ENCODE data around the gene LASP1NB.
"Not testable (repeated sequence)": the region's sequence is repeated elsewhere in the genome, so short reads cannot be mapped to it uniquely, and the experiment has no call there.

LASP1NB gene

DNA sequence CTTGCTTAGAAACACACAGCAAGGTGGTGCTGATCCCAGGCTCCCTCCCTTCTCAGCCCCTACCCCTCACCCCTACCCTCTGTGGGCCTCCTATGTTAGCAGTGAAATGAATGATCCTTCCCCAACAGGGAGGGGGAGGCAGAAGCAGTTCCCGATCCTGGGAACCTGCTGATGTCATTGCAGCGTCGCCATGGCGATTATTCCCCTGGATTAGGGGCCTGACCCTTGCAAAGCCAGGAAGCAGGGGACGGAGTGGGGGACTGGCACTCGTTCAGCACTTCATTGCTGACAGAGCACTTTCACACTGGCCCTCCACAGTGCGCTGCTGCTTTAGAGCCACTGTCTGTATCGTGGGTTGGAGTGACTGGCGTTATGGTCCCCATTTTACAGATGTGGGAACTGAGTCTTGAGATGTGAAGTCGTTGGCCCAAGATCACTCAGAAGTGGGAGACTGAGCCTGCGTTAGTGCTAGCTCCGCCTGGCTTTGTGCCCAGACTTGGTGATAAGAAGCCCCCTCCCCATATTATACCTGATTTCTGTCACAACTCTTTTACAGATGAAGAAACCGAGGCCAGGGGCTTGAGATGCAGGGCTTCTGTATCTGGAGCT lies 29.0 kb upstream of the LASP1NB start:
- DNase-seq (ENCODE audit: low read depth in 2 of 3, low spot score in 1 of 3): no peak

GRCh38 chr17:38897176-38897575 lies 28.2 kb upstream of the LASP1NB start:
- no peak for DNase-seq (ENCODE audit: low read depth in 2 of 3, low spot score in 1 of 3)

GRCh38 chr17:38897671-38898290 lies 27.6 kb upstream of the LASP1NB start:
- no peak for DNase-seq (ENCODE audit: low read depth in 2 of 3, low spot score in 1 of 3)

- DNase-seq (ENCODE audit: low read depth in 2 of 3, low spot score in 1 of 3): no peak
Observed at GRCh38 chr17:38898291-38898679, 27.1 kb upstream of the LASP1NB start.

DNA sequence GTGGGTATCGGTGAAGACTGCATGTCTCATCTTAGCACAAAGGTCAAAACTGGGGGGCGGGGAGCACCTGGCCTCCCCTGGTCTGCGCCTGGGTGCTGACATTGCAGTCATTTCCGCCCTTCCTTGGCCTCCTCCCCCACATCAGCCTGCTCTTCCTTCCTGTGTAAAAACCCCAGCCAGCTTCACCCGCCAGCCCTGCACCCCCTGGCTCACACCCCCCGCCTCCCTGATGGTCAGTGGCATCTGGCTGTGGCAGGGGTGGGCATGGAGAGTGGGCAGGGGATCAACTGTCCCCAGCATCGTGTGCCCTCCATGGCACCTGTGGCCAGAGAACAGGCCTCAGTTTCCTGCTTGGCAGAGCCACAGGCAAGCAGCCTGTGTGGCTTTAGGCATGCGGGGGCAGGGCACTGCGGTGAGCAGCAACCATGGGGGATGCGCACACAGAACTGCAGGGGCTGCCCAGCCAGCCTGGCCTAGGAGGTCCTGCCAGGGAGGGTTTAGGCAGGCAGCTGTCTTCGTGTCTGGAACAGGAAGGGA lies 26.5 kb upstream of the LASP1NB start:
- peak; percentile 75 to 83 (median 77) for DNase-seq (ENCODE audit: low read depth in 2 of 3, low spot score in 1 of 3)

GRCh38 chr17:38899421-38899820 lies 26.0 kb upstream of the LASP1NB start:
- DNase-seq (ENCODE audit: low read depth in 2 of 3, low spot score in 1 of 3): no peak

GRCh38 chr17:38900978-38901656 lies 24.3 kb upstream of the LASP1NB start:
- DNase-seq (ENCODE audit: low read depth in 2 of 3, low spot score in 1 of 3): no peak

GRCh38 chr17:38903404-38903803 lies 22.0 kb upstream of the LASP1NB start:
- no peak for DNase-seq (ENCODE audit: low read depth in 2 of 3, low spot score in 1 of 3)

DNA sequence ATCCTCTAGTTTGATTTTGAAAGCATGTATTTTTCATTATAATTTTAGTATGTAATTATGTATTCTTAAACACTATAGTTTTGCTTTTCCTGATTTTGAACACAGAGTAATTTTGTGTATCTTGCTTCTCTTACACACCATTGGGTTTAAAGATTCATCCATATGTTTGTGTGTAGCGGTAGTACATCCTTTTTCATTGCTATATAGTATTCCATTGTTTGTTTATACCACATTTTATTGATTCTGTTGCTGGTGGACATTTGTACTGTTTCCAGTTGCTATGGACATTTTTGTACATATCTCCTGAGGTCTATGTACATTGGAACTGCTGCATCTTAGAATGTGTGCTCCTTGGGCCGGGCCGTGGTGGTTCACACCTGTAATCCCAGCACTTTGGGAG lies 20.5 kb upstream of the LASP1NB start:
- DNase-seq (ENCODE audit: low read depth in 2 of 3, low spot score in 1 of 3): no peak

- no peak for DNase-seq (ENCODE audit: low read depth in 2 of 3, low spot score in 1 of 3)
Observed at GRCh38 chr17:38905375-38905774, 20.0 kb upstream of the LASP1NB start.

- DNase-seq (ENCODE audit: low read depth in 2 of 3, low spot score in 1 of 3): no peak
Observed at GRCh38 chr17:38906460-38907228, 18.8 kb upstream of the LASP1NB start.

DNA sequence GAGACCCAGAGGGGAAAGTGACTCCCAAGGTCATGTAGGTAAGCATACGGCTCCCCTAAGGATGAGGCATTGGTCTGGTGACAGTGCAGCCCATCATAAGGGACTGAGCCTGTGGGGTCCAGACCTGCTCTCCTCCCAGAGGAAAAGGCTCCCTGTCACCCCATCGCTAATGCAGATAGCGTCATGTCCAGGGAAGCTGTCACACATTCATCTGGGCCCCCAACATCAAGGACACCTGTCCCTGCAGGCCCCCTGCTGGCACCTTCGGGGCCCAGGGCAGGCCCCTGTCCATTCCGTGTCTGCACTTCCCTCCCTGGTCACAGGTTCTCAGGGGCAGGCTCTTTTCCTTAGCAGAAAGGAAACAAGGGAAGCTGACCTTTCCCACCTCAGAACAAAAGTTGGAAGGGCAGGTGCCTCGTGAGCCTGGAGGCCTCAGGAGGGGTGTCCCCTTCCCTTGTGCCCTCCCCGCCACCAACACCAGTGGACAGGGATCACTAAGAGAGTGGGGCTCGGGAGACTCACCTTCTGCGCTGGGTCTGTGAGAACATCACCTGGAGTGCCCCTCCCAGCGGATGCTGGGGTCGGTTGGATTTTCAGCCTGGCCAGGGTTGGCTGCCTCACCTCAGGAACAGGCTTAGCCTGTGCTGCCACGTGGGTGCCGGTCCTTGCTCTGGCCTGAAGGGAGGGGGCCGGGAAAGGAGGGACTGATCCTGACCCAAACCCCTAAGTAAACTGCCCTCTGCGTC lies 17.3 kb upstream of the LASP1NB start:
- no peak for DNase-seq (ENCODE audit: low read depth in 2 of 3, low spot score in 1 of 3)

- DNase-seq (ENCODE audit: low read depth in 2 of 3, low spot score in 1 of 3): no peak
Observed at GRCh38 chr17:38908676-38909181, 16.7 kb upstream of the LASP1NB start.

- no peak for DNase-seq (ENCODE audit: low read depth in 2 of 3, low spot score in 1 of 3)
Observed at GRCh38 chr17:38910325-38910724, 15.1 kb upstream of the LASP1NB start.

DNA sequence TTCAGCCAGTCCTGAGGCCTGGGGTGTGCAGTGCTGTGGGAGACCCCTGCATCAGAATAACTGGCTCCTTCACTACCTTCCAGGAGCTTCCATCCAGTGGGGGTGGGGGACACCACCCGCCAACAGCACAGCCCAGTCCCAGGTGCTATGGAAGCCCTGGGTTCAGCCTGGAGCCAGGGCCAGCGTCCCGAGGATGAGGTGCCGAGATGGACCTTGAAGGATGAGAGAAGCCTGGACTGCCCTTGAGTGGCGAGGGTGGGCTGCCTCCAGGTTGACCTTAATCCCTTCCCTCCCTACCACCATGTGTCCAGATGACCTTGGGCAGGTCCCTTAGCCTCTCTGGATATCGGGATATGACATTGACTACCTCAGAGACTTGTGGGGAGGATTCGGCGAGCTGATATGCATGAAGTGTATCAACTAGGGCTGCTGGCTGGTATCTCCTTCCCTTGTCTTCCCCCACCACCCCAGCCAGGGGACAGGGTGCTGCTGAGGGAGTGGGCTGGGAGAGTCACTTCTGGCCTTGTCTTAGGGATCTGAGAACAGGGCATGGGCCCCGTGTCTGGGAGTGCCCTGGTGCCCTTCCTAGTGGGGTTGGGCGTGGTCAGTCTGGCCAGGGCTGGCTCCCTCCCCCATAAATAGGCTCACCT lies 14.2 kb upstream of the LASP1NB start:
- no peak for DNase-seq (ENCODE audit: low read depth in 2 of 3, low spot score in 1 of 3)

- not testable (repeated sequence) for DNase-seq (ENCODE audit: low read depth in 2 of 3, low spot score in 1 of 3)
Observed at GRCh38 chr17:38911731-38912081, 13.7 kb upstream of the LASP1NB start.

DNA sequence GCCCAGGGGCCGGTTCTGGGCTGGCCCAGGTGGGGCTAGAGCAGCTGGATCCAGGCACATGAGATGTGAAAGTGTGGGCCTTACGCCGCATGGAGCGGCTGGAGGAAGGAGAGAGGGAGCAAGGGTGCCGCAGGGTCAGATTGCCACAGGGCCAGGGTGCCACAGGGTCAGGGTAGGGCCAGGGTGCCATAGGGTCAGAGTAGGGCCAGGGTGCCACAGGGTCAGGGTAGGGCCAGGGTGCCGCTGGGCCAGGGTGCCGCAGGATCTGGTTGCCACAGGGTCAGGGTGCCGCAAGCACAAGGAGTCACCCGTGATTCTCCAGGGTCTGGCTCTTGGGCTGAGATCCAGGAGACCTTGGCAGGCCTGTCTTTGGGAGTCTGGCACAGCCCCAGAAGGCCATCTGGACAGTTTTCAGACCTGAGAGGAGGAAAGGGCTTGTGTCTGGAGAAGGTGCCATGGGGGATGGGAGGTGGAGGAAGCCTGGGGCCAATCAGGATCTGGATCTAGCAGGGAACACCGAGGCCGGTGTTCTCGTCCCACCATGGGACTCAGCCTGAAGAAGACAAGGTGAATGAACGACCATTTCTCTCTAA lies 13.1 kb upstream of the LASP1NB start:
- no peak for DNase-seq (ENCODE audit: low read depth in 2 of 3, low spot score in 1 of 3)

- no peak for DNase-seq (ENCODE audit: low read depth in 2 of 3, low spot score in 1 of 3)
Observed at GRCh38 chr17:38914741-38915638, 10.4 kb upstream of the LASP1NB start.

DNA sequence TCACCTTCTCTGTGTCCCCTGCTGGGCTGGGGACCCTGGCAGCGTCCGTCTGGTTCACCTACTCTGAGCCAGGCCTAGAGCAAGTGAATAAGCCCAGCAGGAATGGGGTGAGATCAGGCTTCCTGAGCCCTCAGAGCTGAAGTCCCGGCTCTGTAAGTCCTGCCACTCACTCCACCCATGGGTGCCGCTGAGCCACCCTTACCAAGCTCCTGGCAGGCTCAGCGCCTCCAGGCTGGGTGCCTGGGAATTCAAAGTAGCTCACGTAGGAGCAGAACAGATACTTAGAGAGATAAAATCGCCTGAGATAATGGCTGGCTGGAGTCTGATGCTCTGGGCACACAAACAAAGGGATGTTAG lies 9.8 kb upstream of the LASP1NB start:
- no peak for DNase-seq (ENCODE audit: low read depth in 2 of 3, low spot score in 1 of 3)
